Measurements from ENCODE around the gene RCAN2.

The RCAN2 gene

GRCh38 chr6:46271107-46271506, 220.1 kb downstream of the RCAN2 start:
- Histone ChIP-seq H3K27ac (ENCODE audit: insufficient read depth, low read length, poor library complexity, severe bottlenecking) (no peak overlapping the region), H3K36me3 (ENCODE audit: control insufficient read depth, insufficient read depth, low read length) (no peaks in the 10 kb centered on the region), H3K27me3 (replicated peaks; ENCODE audit: control insufficient read depth, insufficient read depth, low read length, poor library complexity, severe bottlenecking) (no peaks in the 10 kb centered on the region), H3K4me3 (ENCODE audit: insufficient read depth, low read depth, low read length, poor library complexity, severe bottlenecking) (no peak overlapping the region), H3K4me1 (ENCODE audit: control insufficient read depth, insufficient read depth, low read length, poor library complexity, severe bottlenecking) (no peaks in the 10 kb centered on the region), H3K9me3 (ENCODE audit: control insufficient read depth, low read length) (no peaks in the 10 kb centered on the region)
- DNase-seq = no peak

- Histone ChIP-seq H3K9me3 (ENCODE audit: control insufficient read depth, low read length) (no peaks in the 10 kb centered on the region), H3K27ac (ENCODE audit: insufficient read depth, low read length, poor library complexity, severe bottlenecking) (no peak overlapping the region), H3K4me3 (ENCODE audit: insufficient read depth, low read depth, low read length, poor library complexity, severe bottlenecking) (no peak overlapping the region), H3K4me1 (ENCODE audit: control insufficient read depth, insufficient read depth, low read length, poor library complexity, severe bottlenecking) (no peaks in the 10 kb centered on the region), H3K36me3 (ENCODE audit: control insufficient read depth, insufficient read depth, low read length) (no peaks in the 10 kb centered on the region), H3K27me3 (replicated peaks; ENCODE audit: control insufficient read depth, insufficient read depth, low read length, poor library complexity, severe bottlenecking) (no peaks in the 10 kb centered on the region)
- no peak for DNase-seq
Observed at GRCh38 chr6:46270336-46270735, 220.9 kb downstream of the RCAN2 start.

- no peaks in the 10 kb centered on the region for H3K4me1 ChIP-seq (ENCODE audit: control insufficient read depth, insufficient read depth, low read length, poor library complexity, severe bottlenecking)
- H3K9me3 ChIP-seq (ENCODE audit: control insufficient read depth, low read length) = no peaks in the 10 kb centered on the region
- DNase-seq = no peak
- H3K4me3 ChIP-seq (ENCODE audit: insufficient read depth, low read depth, low read length, poor library complexity, severe bottlenecking) = no peak overlapping the region
- no peak overlapping the region for H3K27ac ChIP-seq (ENCODE audit: insufficient read depth, low read length, poor library complexity, severe bottlenecking)
- H3K27me3 ChIP-seq (replicated peaks; ENCODE audit: control insufficient read depth, insufficient read depth, low read length, poor library complexity, severe bottlenecking) = no peaks in the 10 kb centered on the region
- no peaks in the 10 kb centered on the region for H3K36me3 ChIP-seq (ENCODE audit: control insufficient read depth, insufficient read depth, low read length)
Observed at GRCh38 chr6:46269447-46270229, 221.6 kb downstream of the RCAN2 start.

DNA sequence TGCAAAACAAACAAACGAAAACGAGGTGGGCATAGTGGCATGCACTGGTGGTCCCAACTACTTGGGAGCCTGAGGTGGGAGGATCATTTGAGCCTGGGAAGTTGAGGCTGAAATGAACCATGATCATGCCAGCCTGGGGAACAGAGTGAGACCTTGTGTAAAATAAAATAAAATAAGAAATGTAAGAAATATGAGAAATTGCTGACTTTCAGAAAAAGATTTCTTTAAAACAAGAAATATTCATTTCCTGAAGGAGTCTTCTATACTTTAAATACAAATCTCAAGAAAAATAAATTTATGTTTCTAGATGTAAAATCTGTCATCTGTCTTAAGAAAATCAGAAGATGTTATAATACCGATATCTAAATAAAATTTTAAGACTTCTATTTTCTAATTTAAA, 223.7 kb downstream of the RCAN2 start:
- H3K27ac ChIP-seq (ENCODE audit: insufficient read depth, low read length, poor library complexity, severe bottlenecking) = no peak overlapping the region
- no peaks in the 10 kb centered on the region for H3K4me1 ChIP-seq (ENCODE audit: control insufficient read depth, insufficient read depth, low read length, poor library complexity, severe bottlenecking)
- no peaks in the 10 kb centered on the region for H3K36me3 ChIP-seq (ENCODE audit: control insufficient read depth, insufficient read depth, low read length)
- DNase-seq = no peak
- no peaks in the 10 kb centered on the region for H3K27me3 ChIP-seq (replicated peaks; ENCODE audit: control insufficient read depth, insufficient read depth, low read length, poor library complexity, severe bottlenecking)
- no peak overlapping the region for H3K4me3 ChIP-seq (ENCODE audit: insufficient read depth, low read depth, low read length, poor library complexity, severe bottlenecking)
- H3K9me3 ChIP-seq (ENCODE audit: control insufficient read depth, low read length) = no peaks in the 10 kb centered on the region

- no peaks in the 10 kb centered on the region for H3K36me3 ChIP-seq (ENCODE audit: control insufficient read depth, insufficient read depth, low read length)
- H3K4me3 ChIP-seq (ENCODE audit: insufficient read depth, low read depth, low read length, poor library complexity, severe bottlenecking) = no peak overlapping the region
- no peaks in the 10 kb centered on the region for H3K9me3 ChIP-seq (ENCODE audit: control insufficient read depth, low read length)
- H3K27me3 ChIP-seq (replicated peaks; ENCODE audit: control insufficient read depth, insufficient read depth, low read length, poor library complexity, severe bottlenecking) = no peaks in the 10 kb centered on the region
- no peaks in the 10 kb centered on the region for H3K4me1 ChIP-seq (ENCODE audit: control insufficient read depth, insufficient read depth, low read length, poor library complexity, severe bottlenecking)
- DNase-seq = no peak
- no peak overlapping the region for H3K27ac ChIP-seq (ENCODE audit: insufficient read depth, low read length, poor library complexity, severe bottlenecking)
Observed at GRCh38 chr6:46265373-46265772, 225.9 kb downstream of the RCAN2 start.

GRCh38 chr6:46263707-46264086, 227.6 kb downstream of the RCAN2 start:
- Histone ChIP-seq H3K4me1 (ENCODE audit: control insufficient read depth, insufficient read depth, low read length, poor library complexity, severe bottlenecking) (no peaks in the 10 kb centered on the region), H3K36me3 (ENCODE audit: control insufficient read depth, insufficient read depth, low read length) (no peaks in the 10 kb centered on the region), H3K9me3 (ENCODE audit: control insufficient read depth, low read length) (no peaks in the 10 kb centered on the region), H3K27me3 (replicated peaks; ENCODE audit: control insufficient read depth, insufficient read depth, low read length, poor library complexity, severe bottlenecking) (no peaks in the 10 kb centered on the region), H3K4me3 (ENCODE audit: insufficient read depth, low read depth, low read length, poor library complexity, severe bottlenecking) (no peak overlapping the region), H3K27ac (ENCODE audit: insufficient read depth, low read length, poor library complexity, severe bottlenecking) (no peak overlapping the region)
- DNase-seq = no peak

- Histone ChIP-seq H3K4me1 (ENCODE audit: control insufficient read depth, insufficient read depth, low read length, poor library complexity, severe bottlenecking) (no peaks in the 10 kb centered on the region), H3K36me3 (ENCODE audit: control insufficient read depth, insufficient read depth, low read length) (no peaks in the 10 kb centered on the region), H3K27me3 (replicated peaks; ENCODE audit: control insufficient read depth, insufficient read depth, low read length, poor library complexity, severe bottlenecking) (no peaks in the 10 kb centered on the region), H3K27ac (ENCODE audit: insufficient read depth, low read length, poor library complexity, severe bottlenecking) (no peak overlapping the region), H3K4me3 (ENCODE audit: insufficient read depth, low read depth, low read length, poor library complexity, severe bottlenecking) (no peak overlapping the region), H3K9me3 (ENCODE audit: control insufficient read depth, low read length) (no peaks in the 10 kb centered on the region)
- DNase-seq = no peak
Observed at GRCh38 chr6:46262928-46263706, 228.1 kb downstream of the RCAN2 start.

DNA sequence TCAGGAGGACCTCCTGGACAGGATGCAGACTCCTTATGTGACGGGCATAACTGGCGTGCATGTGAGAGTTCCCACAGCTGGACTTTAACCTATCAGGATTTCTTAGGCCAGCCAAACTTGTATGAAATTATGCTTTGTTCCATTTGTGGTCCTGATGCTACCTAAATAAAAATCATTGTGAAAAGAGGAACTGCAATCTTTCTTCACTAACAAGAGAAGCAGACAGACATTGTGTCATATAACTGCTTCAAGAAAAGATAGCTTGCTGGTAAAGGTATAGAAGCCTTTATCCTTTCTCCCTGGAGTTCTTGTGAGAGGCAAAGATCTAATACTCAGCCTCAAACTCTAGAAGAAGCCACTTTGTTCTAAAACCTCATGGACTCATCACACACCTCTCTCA, 233.0 kb downstream of the RCAN2 start:
- Histone ChIP-seq H3K9me3 (ENCODE audit: control insufficient read depth, low read length) (no peaks in the 10 kb centered on the region), H3K4me3 (ENCODE audit: insufficient read depth, low read depth, low read length, poor library complexity, severe bottlenecking) (no peak overlapping the region), H3K27me3 (replicated peaks; ENCODE audit: control insufficient read depth, insufficient read depth, low read length, poor library complexity, severe bottlenecking) (no peaks in the 10 kb centered on the region), H3K4me1 (ENCODE audit: control insufficient read depth, insufficient read depth, low read length, poor library complexity, severe bottlenecking) (no peaks in the 10 kb centered on the region), H3K27ac (ENCODE audit: insufficient read depth, low read length, poor library complexity, severe bottlenecking) (no peak overlapping the region), H3K36me3 (ENCODE audit: control insufficient read depth, insufficient read depth, low read length) (no peaks in the 10 kb centered on the region)
- DNase-seq = no peak

- Histone ChIP-seq H3K27me3 (replicated peaks; ENCODE audit: control insufficient read depth, insufficient read depth, low read length, poor library complexity, severe bottlenecking) (no peaks in the 10 kb centered on the region), H3K9me3 (ENCODE audit: control insufficient read depth, low read length) (no peaks in the 10 kb centered on the region), H3K4me3 (ENCODE audit: insufficient read depth, low read depth, low read length, poor library complexity, severe bottlenecking) (no peak overlapping the region), H3K36me3 (ENCODE audit: control insufficient read depth, insufficient read depth, low read length) (no peaks in the 10 kb centered on the region), H3K27ac (ENCODE audit: insufficient read depth, low read length, poor library complexity, severe bottlenecking) (no peak overlapping the region), H3K4me1 (ENCODE audit: control insufficient read depth, insufficient read depth, low read length, poor library complexity, severe bottlenecking) (no peaks in the 10 kb centered on the region)
- DNase-seq = no peak
Observed at GRCh38 chr6:46255528-46255927, 235.7 kb downstream of the RCAN2 start.

DNA sequence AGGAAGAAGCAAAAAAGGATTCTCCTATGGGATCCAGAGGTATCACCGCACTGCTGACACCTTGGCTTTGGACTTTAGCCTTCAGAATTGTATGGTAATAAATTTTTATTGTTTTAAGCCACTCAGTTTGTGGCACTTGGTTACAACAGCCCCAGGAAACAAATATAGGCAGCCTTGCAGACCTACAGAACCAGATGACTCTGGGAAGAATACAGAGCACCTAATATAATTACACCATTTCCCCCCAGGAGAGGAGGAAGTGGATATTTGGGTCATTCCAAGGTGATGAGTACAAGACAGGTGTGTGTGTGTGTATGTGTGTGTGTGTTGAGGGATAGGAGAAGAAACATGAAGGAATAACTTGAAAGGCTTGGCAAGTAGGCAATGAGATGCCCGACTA, 236.3 kb downstream of the RCAN2 start:
- Histone ChIP-seq H3K36me3 (ENCODE audit: control insufficient read depth, insufficient read depth, low read length) (no peaks in the 10 kb centered on the region), H3K27ac (ENCODE audit: insufficient read depth, low read length, poor library complexity, severe bottlenecking) (no peak overlapping the region), H3K9me3 (ENCODE audit: control insufficient read depth, low read length) (no peaks in the 10 kb centered on the region), H3K4me3 (ENCODE audit: insufficient read depth, low read depth, low read length, poor library complexity, severe bottlenecking) (no peak overlapping the region), H3K4me1 (ENCODE audit: control insufficient read depth, insufficient read depth, low read length, poor library complexity, severe bottlenecking) (no peaks in the 10 kb centered on the region), H3K27me3 (replicated peaks; ENCODE audit: control insufficient read depth, insufficient read depth, low read length, poor library complexity, severe bottlenecking) (no peaks in the 10 kb centered on the region)
- DNase-seq = no peak
